Loucy (cell line): Measurements from ENCODE around the gene CYSRT1.

ENCODE experiments used
- H2AFZ ChIP-seq: fragments of 200-600 bp; sonication (generic); 2 replicates; pipeline ENCODE4 v1.6.0; 2016; ENCODE audit warnings: antibody characterized with exemption, mild to moderate bottlenecking, low read length, moderate library complexity
- H3F3A ChIP-seq: fragments of 200-600 bp; 2 replicates; pipeline ENCODE4 v1.6.0; 2016; ENCODE audit warnings: antibody characterized with exemption, low read depth, mild to moderate bottlenecking
- H3K27me3 ChIP-seq: fragments of 200-600 bp; sonication (generic); 2 replicates; pipeline ENCODE4 v1.6.1; 2014; ENCODE audit warnings: low read length, mild to moderate bottlenecking; ENCODE audit not compliant: insufficient read depth, poor library complexity, severe bottlenecking
- H3K36me3 ChIP-seq: fragments of 200-600 bp; sonication (generic); 2 replicates; pipeline ENCODE4 v1.6.1; 2016; ENCODE audit warnings: low read length; ENCODE audit not compliant: insufficient read depth
- H3K4me1 ChIP-seq: fragments of 200-600 bp; sonication (generic); 2 replicates; pipeline ENCODE4 v1.5.1; 2014; ENCODE audit warnings: low read length, mild to moderate bottlenecking; ENCODE audit not compliant: insufficient read depth, poor library complexity, severe bottlenecking
- H3K4me2 ChIP-seq: fragments of 200-600 bp; sonication (generic); 2 replicates; pipeline ENCODE4 v1.6.0; 2014; ENCODE audit warnings: antibody characterized with exemption, low read length, low read depth, mild to moderate bottlenecking; ENCODE audit not compliant: poor library complexity, severe bottlenecking
- H3K4me3 ChIP-seq: fragments of 200-600 bp; sonication (generic); 2 replicates; pipeline ENCODE4 v1.5.1; 2014; ENCODE audit warnings: low read length, mild to moderate bottlenecking, mixed read lengths; ENCODE audit not compliant: poor library complexity, severe bottlenecking
- H3K79me2 ChIP-seq: fragments of 200-600 bp; sonication (generic); 2 replicates; pipeline ENCODE4 v1.6.1; 2014; ENCODE audit warnings: low read length; ENCODE audit not compliant: insufficient read depth
- H3K9ac ChIP-seq: fragments of 200-600 bp; sonication (generic); 2 replicates; pipeline ENCODE4 v1.6.0; 2014; ENCODE audit warnings: mild to moderate bottlenecking, low read depth, low read length, moderate library complexity; ENCODE audit not compliant: poor library complexity, severe bottlenecking
- H3K9me2 ChIP-seq: fragments of 200-600 bp; sonication (generic); replicated peaks from 2 replicates; pipeline ENCODE4 v1.6.1; 2016; ENCODE audit warnings: low read depth, low read length, mixed read lengths
- H3K9me3 ChIP-seq: fragments of 200-600 bp; sonication (generic); 2 replicates; pipeline ENCODE4 v1.6.1; 2014; ENCODE audit warnings: mild to moderate bottlenecking, antibody characterized with exemption, low read length, low read depth; ENCODE audit not compliant: insufficient read depth
- H4K20me1 ChIP-seq: fragments of 200-600 bp; sonication (generic); 2 replicates; pipeline ENCODE4 v1.6.0; 2014; ENCODE audit warnings: antibody characterized with exemption, low read length, mild to moderate bottlenecking; ENCODE audit not compliant: insufficient read depth, poor library complexity, severe bottlenecking
- CTCF ChIP-seq: fragments of 200-600 bp; sonication (generic); conservative IDR thresholded peaks from 2 replicates; pipeline ENCODE4 v1.5.1; 2014; ENCODE audit warnings: mild to moderate bottlenecking, antibody characterized with exemption, low read length
- EZH2phosphoT487 ChIP-seq: fragments of 200-600 bp; IDR thresholded peaks from 2 replicates; pipeline ENCODE4 v1.6.1; 2018; ENCODE audit warnings: antibody characterized with exemption, mild to moderate bottlenecking, moderate library complexity, borderline replicate concordance

Gene CYSRT1

DNA sequence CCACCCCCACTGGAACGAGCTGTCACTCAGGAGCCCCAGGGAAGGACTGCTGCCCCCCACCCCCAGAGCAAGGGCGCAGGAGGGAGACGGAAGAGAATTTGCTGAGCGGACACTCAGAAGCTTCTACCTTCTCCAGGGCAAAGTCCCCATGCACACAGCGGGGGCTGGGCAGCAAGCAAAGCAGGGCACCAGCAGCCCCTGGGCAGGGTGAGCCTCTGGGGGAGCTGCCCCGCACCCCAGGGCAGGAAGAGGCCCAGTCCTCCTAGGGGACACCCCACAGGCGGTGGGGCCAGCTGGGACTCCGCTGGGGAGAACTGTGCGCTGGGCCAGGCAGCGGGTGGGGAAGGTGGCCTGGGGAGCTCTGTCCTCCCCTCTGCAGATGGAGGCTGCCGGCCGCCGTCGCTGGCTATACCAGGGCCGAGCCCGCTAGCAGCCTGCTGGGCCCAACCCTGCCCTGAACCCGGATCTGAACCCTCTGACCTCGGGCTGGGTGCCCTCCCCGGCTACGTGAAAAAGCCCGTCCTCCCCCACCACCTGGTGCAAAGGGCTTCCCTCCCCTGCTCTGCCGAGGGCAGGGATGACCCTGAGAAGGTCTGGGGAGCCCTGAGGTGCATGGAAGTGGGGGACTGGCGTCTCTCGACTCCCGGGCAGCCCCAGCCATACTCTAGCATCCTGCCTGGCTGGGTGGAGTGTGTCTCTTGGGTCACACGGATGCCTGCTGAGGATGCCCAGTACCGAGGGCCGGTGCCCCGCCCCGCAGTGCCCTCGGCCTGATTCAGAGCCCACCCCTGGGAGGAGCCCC is 5.1 kb downstream of the CYSRT1 start:
- Histone ChIP-seq H3K4me3 (no peak overlapping the region), H3K9ac (no peak overlapping the region), H3F3A (no peaks in the 10 kb centered on the region), H3K79me2 (no peaks in the 10 kb centered on the region), H3K4me1 (peaks cover 3% of the 10 kb centered on the region), H4K20me1 (no peaks in the 10 kb centered on the region), H3K36me3 (no peaks in the 10 kb centered on the region), H3K27me3 (no peaks in the 10 kb centered on the region), H2AFZ (no peak overlapping the region), H3K9me2 (no peaks in the 10 kb centered on the region), H3K4me2 (no peak overlapping the region), H3K9me3 (no peaks in the 10 kb centered on the region)
- TF ChIP-seq EZH2phosphoT487 (no peak), CTCF (no peak)

GRCh38 chr9:137230705-137231371 is 5.9 kb downstream of the CYSRT1 start, which contains the start of gene SLC34A3:
Gene SLC34A3, plus strand, starts transcription at chr9:137230901. Its CDS starts 802 bp downstream, at chr9:137231703.
- Histone ChIP-seq H3K4me1 (no peaks in the 10 kb centered on the region), H3K9ac (no peak within 1 kb of the TSS), H4K20me1 (no peaks in the 10 kb centered on the region), H3F3A (no peaks in the 10 kb centered on the region), H3K9me3 (no peaks in the 10 kb centered on the region), H3K9me2 (no peaks in the 10 kb centered on the region), H3K79me2 (no peaks in the 10 kb centered on the region), H3K36me3 (no peaks in the 10 kb centered on the region), H2AFZ (no peak within 1 kb of the TSS), H3K27me3 (no peaks in the 10 kb centered on the region), H3K4me3 (no peak within 1 kb of the TSS), H3K4me2 (no peak within 1 kb of the TSS)
- no peak for TF ChIP-seq CTCF
- TF ChIP-seq EZH2phosphoT487 = no peak

DNA sequence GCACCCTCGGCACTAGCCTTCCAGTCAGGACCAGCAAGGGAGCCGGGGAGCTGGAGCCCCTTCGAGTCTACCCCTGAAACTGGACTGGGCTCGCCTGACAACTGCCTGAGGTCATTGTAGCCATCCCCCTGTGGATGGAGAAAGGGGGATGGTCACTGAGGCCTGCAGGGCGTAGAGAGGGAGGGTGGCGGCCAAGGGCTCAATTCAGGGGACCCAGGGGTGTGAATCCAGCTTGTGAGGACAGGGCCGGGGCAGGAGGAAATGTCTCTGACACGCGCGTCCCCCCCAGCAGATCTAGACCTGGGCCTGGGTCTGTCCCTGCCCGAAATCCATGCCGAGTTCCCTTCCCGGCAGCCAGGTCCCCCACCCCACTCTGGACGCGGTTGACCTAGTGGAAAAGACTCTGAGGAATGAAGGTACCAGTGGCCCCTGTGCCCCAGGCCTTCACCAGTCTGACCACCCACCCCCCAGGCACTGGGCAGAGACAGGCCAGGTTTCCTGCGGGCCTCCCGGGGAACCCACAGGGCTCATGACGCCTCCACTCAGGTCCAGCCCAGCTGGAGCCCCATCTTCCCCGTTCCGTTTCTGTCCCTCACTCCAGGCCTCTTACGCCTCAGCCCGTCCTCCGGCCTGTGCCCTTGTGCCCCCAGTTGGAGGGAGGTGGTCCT is 6.5 kb downstream of the CYSRT1 start:
- H3K9me3 ChIP-seq = no peaks in the 10 kb centered on the region
- no peaks in the 10 kb centered on the region for H4K20me1 ChIP-seq
- TF ChIP-seq CTCF (no peak), EZH2phosphoT487 (no peak)
- no peaks in the 10 kb centered on the region for H3F3A ChIP-seq
- no peak overlapping the region for H3K4me3 ChIP-seq
- no peaks in the 10 kb centered on the region for H3K79me2 ChIP-seq
- H3K4me1 ChIP-seq = no peaks in the 10 kb centered on the region
- no peak overlapping the region for H3K9ac ChIP-seq
- no peaks in the 10 kb centered on the region for H3K9me2 ChIP-seq
- no peaks in the 10 kb centered on the region for H3K27me3 ChIP-seq
- H3K36me3 ChIP-seq = no peaks in the 10 kb centered on the region
- H3K4me2 ChIP-seq = no peak overlapping the region
- H2AFZ ChIP-seq = no peak overlapping the region
